ENCODE results near the gene BCO1.

BCO1 gene

DNA sequence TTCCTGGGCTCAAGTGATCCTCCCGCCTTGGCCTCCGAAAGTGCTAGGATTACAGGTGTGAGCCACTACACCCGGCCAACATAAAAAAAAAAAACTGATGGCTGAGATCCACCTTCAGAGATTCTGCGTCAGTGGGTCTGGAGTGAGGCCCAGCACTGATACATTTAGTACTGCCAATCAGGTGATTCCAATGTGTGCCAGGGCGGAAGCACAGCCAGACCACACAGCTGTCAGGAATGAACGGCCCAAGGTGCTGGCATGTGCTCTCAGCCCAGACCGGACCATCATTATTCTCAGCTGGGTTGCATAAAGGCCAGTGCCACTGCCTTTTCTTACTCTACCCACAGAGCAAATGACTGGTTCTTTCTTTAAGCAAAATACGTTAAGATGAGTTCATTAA is 1.2 kb upstream of the BCO1 start:
- H3K27ac ChIP-seq (ENCODE audit: low read depth, low read length), result no peak overlapping the region
- H3K9ac ChIP-seq (ENCODE audit: low read depth, low read length), result no peak overlapping the region
- H3K27me3 ChIP-seq (ENCODE audit: insufficient read depth, low read length), result no peaks in the 10 kb centered on the region
- H3K9me3 ChIP-seq (ENCODE audit: insufficient read depth, low read depth, low read length), result no peaks in the 10 kb centered on the region
- 94% methylated on average over 8 of the region's 8 CpGs for WGBS
- peaks cover 20% of the 10 kb centered on the region for H3K4me1 ChIP-seq (ENCODE audit: insufficient read depth, low read length)
- H3K36me3 ChIP-seq (ENCODE audit: insufficient read depth, low read length), result no peaks in the 10 kb centered on the region
- H3K4me3 ChIP-seq (ENCODE audit: low read length), result no peak overlapping the region

DNA sequence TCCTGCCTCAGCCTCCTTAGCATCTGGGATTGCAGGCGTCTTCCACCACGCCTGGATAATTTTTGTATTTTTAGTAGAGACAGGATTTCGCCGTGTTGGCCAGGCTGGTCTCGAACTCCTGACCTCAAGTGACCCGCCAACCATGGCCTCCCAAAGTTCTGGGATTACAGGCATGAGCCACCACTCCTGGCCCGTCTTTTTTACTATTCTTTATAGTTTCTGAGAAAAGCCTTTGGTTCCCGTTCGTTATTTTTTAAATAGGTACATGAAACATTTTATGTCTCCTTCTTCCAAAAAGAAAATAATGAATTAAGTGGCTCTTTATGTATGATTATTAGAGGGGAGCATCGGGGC is 570 bp upstream of the BCO1 start:
- 71% methylated on average over 8 of the region's 10 CpGs for WGBS
- H3K36me3 ChIP-seq (ENCODE audit: insufficient read depth, low read length), result no peaks in the 10 kb centered on the region
- no peak overlapping the region; the same call in 1 of the 2 replicates for H3K27ac ChIP-seq (ENCODE audit: low read depth, low read length)
- no peak overlapping the region for H3K9ac ChIP-seq (ENCODE audit: low read depth, low read length)
- H3K4me1 ChIP-seq (ENCODE audit: insufficient read depth, low read length), result peaks cover 20% of the 10 kb centered on the region
- no peaks in the 10 kb centered on the region for H3K9me3 ChIP-seq (ENCODE audit: insufficient read depth, low read depth, low read length)
- peak overlapping the region; percentile 27 for H3K4me3 ChIP-seq (ENCODE audit: low read length)
- H3K27me3 ChIP-seq (ENCODE audit: insufficient read depth, low read length), result no peaks in the 10 kb centered on the region

DNA sequence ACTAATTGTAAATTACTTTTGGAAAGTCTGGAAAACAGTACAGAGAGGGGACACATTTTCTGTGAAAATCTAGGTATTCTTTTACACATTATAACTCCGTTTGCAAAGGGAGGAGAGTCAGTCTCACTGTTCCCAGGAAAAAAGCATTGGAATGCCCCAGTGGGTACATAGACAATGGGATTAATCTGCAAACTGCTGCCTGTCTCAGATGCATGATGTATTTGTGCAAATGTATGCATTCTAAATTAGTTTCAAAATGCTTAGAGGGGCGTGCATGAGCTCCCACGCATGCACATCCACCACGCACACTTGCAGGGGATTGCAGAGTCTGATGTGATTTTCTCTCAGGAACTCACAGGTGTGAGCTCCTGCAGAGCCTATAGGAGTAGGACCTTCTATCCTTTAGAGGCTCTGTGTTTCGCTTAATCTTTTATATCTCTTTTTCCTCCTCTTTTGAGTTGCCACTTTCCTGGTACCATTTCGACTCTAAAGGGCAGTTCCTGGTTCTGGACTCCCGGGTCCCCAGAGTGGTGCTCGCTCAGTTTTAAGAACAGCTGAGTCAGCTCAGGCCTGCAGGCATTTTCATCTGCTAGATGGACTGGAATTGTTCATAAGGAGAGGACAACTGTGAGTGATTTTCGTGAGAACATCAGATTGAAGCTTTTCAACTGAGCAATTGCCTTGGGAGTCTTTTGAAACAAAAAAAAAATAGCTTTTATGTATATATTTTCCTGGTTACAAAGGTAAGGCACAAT is 1.1 kb downstream of the BCO1 start:
- Histone ChIP-seq H3K4me1 (ENCODE audit: insufficient read depth, low read length) (peaks cover 20% of the 10 kb centered on the region), H3K9me3 (ENCODE audit: insufficient read depth, low read depth, low read length) (no peaks in the 10 kb centered on the region), H3K36me3 (ENCODE audit: insufficient read depth, low read length) (no peaks in the 10 kb centered on the region), H3K27ac (ENCODE audit: low read depth, low read length) (no peak overlapping the region), H3K9ac (ENCODE audit: low read depth, low read length) (no peak overlapping the region), H3K4me3 (ENCODE audit: low read length) (no peak overlapping the region), H3K27me3 (ENCODE audit: insufficient read depth, low read length) (no peaks in the 10 kb centered on the region)
- 75% methylated on average over 9 of the region's 9 CpGs for WGBS

DNA sequence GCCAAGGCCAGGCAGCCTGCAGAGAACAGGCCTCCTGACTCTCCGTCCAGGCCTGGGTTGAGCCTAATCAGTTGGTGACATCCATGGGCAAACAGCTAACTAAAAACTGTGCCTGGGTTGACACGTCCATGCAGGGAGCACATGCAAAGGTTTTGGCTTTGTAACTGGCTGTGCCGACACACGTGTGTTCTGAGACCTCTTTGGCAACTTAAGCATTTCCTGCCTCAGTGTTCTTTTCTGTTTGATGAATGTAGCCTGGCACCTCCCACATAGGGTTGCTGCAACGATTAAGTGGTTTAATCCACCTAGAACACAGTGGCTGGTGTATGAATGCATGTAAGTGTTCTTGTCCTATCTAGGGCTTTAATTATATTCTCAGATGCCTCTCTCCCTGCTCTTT is 3.2 kb downstream of the BCO1 start:
- H3K4me1 ChIP-seq (ENCODE audit: insufficient read depth, low read length), result peaks cover 20% of the 10 kb centered on the region
- H3K9me3 ChIP-seq (ENCODE audit: insufficient read depth, low read depth, low read length), result no peaks in the 10 kb centered on the region
- H3K9ac ChIP-seq (ENCODE audit: low read depth, low read length), result no peak overlapping the region
- no peaks in the 10 kb centered on the region for H3K27me3 ChIP-seq (ENCODE audit: insufficient read depth, low read length)
- 96% methylated on average over 5 of the region's 5 CpGs for WGBS
- H3K27ac ChIP-seq (ENCODE audit: low read depth, low read length), result no peak overlapping the region
- no peak overlapping the region for H3K4me3 ChIP-seq (ENCODE audit: low read length)
- no peaks in the 10 kb centered on the region for H3K36me3 ChIP-seq (ENCODE audit: insufficient read depth, low read length)

DNA sequence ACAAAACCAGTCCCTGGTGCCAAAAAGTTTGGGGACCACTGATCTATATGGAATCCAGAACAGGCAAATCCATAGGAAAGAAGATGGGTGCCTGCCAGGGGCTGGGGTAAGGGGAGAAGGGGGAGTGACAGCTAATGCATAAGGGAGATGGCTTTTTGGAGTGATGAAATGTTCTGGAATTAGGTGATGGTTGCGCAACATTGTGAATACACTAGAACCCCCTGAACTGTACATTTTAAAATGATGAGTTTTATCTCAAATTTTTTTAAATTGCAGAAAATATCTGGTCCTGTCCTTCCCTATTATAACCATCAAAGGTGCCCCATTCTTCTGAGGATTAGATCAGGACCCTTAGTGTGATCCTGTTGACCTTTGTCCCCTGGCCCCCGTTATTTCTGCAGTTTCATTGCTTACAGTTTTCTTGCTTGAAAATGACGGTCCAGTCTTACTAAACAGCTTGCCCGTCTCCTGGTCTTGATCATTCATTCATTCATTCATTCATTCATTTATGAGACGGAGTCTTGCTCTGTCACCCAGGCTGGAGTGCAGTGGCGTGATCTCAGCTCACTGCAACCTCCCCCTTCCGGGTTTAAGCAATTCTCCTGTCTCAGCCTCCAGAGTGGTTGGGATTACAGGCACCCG is 4.6 kb downstream of the BCO1 start:
- Histone ChIP-seq H3K4me3 (ENCODE audit: low read length) (no peak overlapping the region), H3K27me3 (ENCODE audit: insufficient read depth, low read length) (no peaks in the 10 kb centered on the region), H3K27ac (ENCODE audit: low read depth, low read length) (no peak overlapping the region), H3K9ac (ENCODE audit: low read depth, low read length) (no peak overlapping the region), H3K9me3 (ENCODE audit: insufficient read depth, low read depth, low read length) (no peaks in the 10 kb centered on the region), H3K36me3 (ENCODE audit: insufficient read depth, low read length) (no peaks in the 10 kb centered on the region), H3K4me1 (ENCODE audit: insufficient read depth, low read length) (peaks cover 10% of the 10 kb centered on the region)
- WGBS, result 91% methylated on average over 8 of the region's 8 CpGs

DNA sequence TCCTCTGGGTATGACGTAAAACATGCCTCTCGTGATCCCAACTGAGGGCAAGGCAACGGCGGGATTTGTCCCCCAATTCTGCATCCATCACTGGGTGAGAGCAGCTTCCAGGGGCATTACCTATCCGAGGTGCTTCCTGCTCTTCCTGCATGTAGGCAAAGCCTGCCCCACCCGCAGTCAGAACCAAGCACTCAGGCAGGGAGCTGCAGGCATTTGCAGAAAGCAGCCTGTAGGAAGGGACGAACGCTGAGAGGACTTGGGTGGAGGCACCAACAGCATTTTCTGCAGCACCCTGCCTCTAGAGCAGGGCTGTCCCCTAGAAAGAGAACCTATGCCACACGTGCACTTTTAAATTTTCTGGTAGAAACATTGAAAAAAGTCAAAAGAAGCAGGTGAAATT is 5.5 kb downstream of the BCO1 start:
- WGBS, result 75% methylated on average over 9 of the region's 9 CpGs
- H3K36me3 ChIP-seq (ENCODE audit: insufficient read depth, low read length), result no peaks in the 10 kb centered on the region
- no peak overlapping the region for H3K4me3 ChIP-seq (ENCODE audit: low read length)
- no peaks in the 10 kb centered on the region for H3K27me3 ChIP-seq (ENCODE audit: insufficient read depth, low read length)
- no peak overlapping the region for H3K9ac ChIP-seq (ENCODE audit: low read depth, low read length)
- no peak overlapping the region for H3K27ac ChIP-seq (ENCODE audit: low read depth, low read length)
- H3K9me3 ChIP-seq (ENCODE audit: insufficient read depth, low read depth, low read length), result no peaks in the 10 kb centered on the region
- peaks cover 3% of the 10 kb centered on the region; the same call in 1 of the 2 replicates for H3K4me1 ChIP-seq (ENCODE audit: insufficient read depth, low read length)

DNA sequence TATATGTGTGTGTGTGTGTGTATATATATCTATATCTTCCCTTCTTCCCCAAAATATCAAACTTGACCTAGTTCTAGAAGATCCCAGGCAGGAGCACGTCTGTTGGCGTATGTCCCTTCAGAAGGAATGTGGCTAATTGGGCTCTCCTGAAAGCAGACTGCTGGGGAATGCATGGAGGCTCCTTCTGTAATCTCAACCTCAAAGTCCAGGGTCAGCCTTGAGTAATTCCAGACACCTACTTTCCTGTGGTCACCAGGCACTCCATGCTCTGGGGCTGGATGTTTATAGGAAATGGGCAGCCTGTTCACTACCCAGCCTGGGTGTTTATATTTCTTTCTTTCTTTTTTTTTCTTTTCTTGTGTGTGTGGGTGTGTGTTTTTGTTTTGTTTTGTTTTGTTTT is 13.4 kb downstream of the BCO1 start:
- H3K4me1 ChIP-seq (ENCODE audit: insufficient read depth, low read length), result no peaks in the 10 kb centered on the region
- H3K9me3 ChIP-seq (ENCODE audit: insufficient read depth, low read depth, low read length), result no peaks in the 10 kb centered on the region
- no peak overlapping the region for H3K4me3 ChIP-seq (ENCODE audit: low read length)
- H3K9ac ChIP-seq (ENCODE audit: low read depth, low read length), result no peak overlapping the region
- no peaks in the 10 kb centered on the region for H3K27me3 ChIP-seq (ENCODE audit: insufficient read depth, low read length)
- no peak overlapping the region for H3K27ac ChIP-seq (ENCODE audit: low read depth, low read length)
- H3K36me3 ChIP-seq (ENCODE audit: insufficient read depth, low read length), result no peaks in the 10 kb centered on the region
- 79% methylated on average over 2 of the region's 2 CpGs for WGBS

DNA sequence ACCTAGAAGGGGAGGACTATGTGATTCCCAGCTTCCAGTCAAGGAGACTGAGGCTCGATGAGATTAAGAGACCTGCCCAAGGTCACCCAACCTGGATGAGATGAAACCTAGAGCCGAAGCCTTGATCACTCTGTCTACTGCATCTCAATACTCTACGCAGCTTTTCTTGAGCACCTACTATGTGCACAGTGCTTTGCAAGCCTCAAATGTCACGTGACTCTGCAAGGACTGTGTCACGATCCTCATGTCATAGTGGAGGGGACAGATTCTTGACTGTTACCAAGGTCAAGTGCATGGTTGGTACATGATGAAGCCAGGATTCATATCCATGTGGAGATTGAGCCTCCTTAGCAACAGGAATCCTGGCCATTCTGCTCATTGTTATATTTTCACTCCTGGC is 14.7 kb downstream of the BCO1 start:
- 96% methylated on average over 5 of the region's 5 CpGs for WGBS
- Histone ChIP-seq H3K36me3 (ENCODE audit: insufficient read depth, low read length) (no peaks in the 10 kb centered on the region), H3K9me3 (ENCODE audit: insufficient read depth, low read depth, low read length) (no peaks in the 10 kb centered on the region)

DNA sequence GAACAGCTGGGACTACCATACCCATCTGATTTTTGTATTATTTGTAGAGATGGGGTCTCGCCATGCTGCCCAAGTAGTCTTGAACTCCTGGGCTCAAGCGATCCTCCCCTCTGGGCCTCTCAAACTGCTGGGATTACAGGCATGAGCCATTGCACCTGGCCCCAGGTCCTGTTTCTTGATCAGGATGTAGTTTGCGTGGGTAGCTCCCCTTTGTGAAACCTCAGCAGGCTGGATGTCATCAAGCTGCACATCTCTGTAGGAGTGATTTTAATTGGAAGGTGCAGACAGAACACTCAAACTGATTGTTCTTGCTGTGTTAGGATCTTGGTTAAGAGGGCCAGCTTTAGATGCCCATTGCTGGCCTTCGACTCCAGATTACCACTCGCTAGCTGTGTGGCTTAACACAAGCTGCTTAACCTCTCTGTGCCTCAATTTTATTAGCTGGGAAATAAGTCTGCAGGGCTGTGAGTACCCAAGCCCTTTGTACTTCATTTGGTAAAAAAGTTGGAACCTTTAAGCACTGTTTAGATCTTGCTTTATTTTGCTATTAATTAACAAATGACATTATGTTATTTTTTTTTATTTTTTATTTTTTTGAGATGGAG is 16.5 kb downstream of the BCO1 start:
- H3K4me3 ChIP-seq (ENCODE audit: low read length), result no peak overlapping the region
- 93% methylated on average over 5 of the region's 5 CpGs for WGBS
- no peaks in the 10 kb centered on the region for H3K4me1 ChIP-seq (ENCODE audit: insufficient read depth, low read length)
- H3K9me3 ChIP-seq (ENCODE audit: insufficient read depth, low read depth, low read length), result no peaks in the 10 kb centered on the region
- no peaks in the 10 kb centered on the region for H3K36me3 ChIP-seq (ENCODE audit: insufficient read depth, low read length)
- H3K27ac ChIP-seq (ENCODE audit: low read depth, low read length), result no peak overlapping the region
- no peak overlapping the region for H3K9ac ChIP-seq (ENCODE audit: low read depth, low read length)
- H3K27me3 ChIP-seq (ENCODE audit: insufficient read depth, low read length), result no peaks in the 10 kb centered on the region

More for the DNA sequence above, 14.7 kb downstream of the BCO1 start:
- Histone ChIP-seq H3K4me1 (ENCODE audit: insufficient read depth, low read length) (no peaks in the 10 kb centered on the region), H3K27ac (ENCODE audit: low read depth, low read length) (no peak overlapping the region), H3K27me3 (ENCODE audit: insufficient read depth, low read length) (no peaks in the 10 kb centered on the region), H3K9ac (ENCODE audit: low read depth, low read length) (no peak overlapping the region), H3K4me3 (ENCODE audit: low read length) (no peak overlapping the region)

DNA sequence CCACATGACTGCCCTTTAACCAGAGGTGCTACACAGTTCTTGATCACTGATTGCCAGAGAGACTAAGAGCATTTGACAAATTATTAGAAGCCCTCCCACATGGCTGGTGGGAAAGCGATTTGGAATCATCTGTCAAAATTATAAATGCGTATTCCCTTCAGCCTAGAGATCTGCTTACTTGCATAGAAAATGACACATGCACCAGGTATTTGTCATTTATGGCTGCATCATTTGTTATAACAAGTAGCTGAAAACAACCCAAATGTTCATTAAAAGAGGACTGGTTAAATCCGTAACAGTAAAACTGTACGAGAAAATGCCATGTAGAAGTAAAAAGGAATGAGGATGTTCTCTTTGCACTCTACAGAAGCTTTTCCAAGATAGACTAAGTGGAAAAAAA is 21.4 kb downstream of the BCO1 start:
- Histone ChIP-seq H3K36me3 (ENCODE audit: insufficient read depth, low read length) (no peaks in the 10 kb centered on the region), H3K4me3 (ENCODE audit: low read length) (no peak overlapping the region), H3K27me3 (ENCODE audit: insufficient read depth, low read length) (no peaks in the 10 kb centered on the region), H3K27ac (ENCODE audit: low read depth, low read length) (no peak overlapping the region), H3K9ac (ENCODE audit: low read depth, low read length) (no peak overlapping the region), H3K4me1 (ENCODE audit: insufficient read depth, low read length) (no peaks in the 10 kb centered on the region), H3K9me3 (ENCODE audit: insufficient read depth, low read depth, low read length) (no peaks in the 10 kb centered on the region)
- 96% methylated on average over 4 of the region's 4 CpGs for WGBS

DNA sequence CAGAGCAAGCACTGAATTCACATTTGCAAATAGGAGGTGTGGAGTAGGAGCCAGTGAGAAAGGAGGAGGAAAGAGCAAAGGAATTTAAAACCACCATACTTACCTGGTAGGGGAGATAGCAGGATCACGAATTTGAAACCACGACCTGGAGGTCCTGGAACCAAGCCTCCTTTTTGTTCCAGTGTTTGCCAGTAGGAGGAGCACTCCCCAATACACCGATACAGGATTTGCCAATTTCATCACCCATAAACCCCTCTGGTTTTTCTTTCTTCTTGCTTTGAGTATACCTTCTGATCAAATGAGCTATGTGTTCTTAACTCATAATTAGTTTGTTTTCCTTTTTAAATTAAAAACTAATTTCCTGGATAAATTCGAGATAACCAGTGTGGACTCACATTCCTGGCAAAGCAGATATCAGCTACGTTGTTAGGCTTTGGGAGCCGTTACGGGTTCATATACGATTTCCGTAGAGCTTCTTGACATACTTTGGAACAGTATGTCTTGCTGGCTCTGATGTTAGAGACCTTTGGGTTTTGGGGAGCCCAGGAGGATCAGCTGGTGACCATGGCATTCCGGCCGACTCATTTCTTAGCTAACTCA is 22.7 kb downstream of the BCO1 start:
- H3K27ac ChIP-seq (ENCODE audit: low read depth, low read length), result no peak overlapping the region
- H3K4me1 ChIP-seq (ENCODE audit: insufficient read depth, low read length), result no peaks in the 10 kb centered on the region
- H3K27me3 ChIP-seq (ENCODE audit: insufficient read depth, low read length), result no peaks in the 10 kb centered on the region
- no peak overlapping the region for H3K4me3 ChIP-seq (ENCODE audit: low read length)
- no peaks in the 10 kb centered on the region for H3K9me3 ChIP-seq (ENCODE audit: insufficient read depth, low read depth, low read length)
- no peaks in the 10 kb centered on the region for H3K36me3 ChIP-seq (ENCODE audit: insufficient read depth, low read length)
- 86% methylated on average over 11 of the region's 11 CpGs for WGBS
- no peak overlapping the region for H3K9ac ChIP-seq (ENCODE audit: low read depth, low read length)
